Small intestine (tissue), 7 donors: ENCODE results near the gene PARVA. TPM values are rescaled to one million over a fixed set of nuclear protein-coding genes. Genes with fewer than 3 reads are reported as not detected.
A peak's percentile ranks its signal among the peaks of the same experiment; 100 is the strongest.

Experiments used
- DNase-seq, 2 donors: peaks; one replicate each; pipeline versions ENCODE4 v3.0.0 to v3.0.0-alpha.2; 2013
- FAIRE-seq: peaks from 2 replicates; lab custom pipeline; 2012; peaks lifted over from hg19 to GRCh38; lab: Jason Lieb, UNC
- H3K27ac ChIP-seq, 3 donors: one replicate each; pipeline ENCODE4 v1.5.1; 2013; ENCODE audit warnings: low read length in 2 of 3, mild to moderate bottlenecking in 2 of 3, control low read depth in 1 of 3, inconsistent platforms in 1 of 3, low read depth in 1 of 3, moderate library complexity in 1 of 3
- H3K27me3 ChIP-seq, 3 donors: one replicate each; pipeline ENCODE4 v1.6.1; 2013; ENCODE audit warnings: low read length in 3 of 3, inconsistent platforms in 1 of 3; ENCODE audit not compliant: control insufficient read depth in 3 of 3, insufficient read depth in 3 of 3
- H3K36me3 ChIP-seq, 3 donors: one replicate each; pipeline ENCODE4 v1.6.1; 2013; ENCODE audit warnings: low read length in 3 of 3, inconsistent platforms in 1 of 3, low read depth in 1 of 3, mild to moderate bottlenecking in 1 of 3, moderate library complexity in 1 of 3; ENCODE audit not compliant: control insufficient read depth in 3 of 3, insufficient read depth in 2 of 3
- H3K4me1 ChIP-seq, 3 donors: one replicate each; pipeline ENCODE4 v1.6.1; 2013; ENCODE audit warnings: low read length in 2 of 3, inconsistent platforms in 1 of 3, low read depth in 1 of 3, mild to moderate bottlenecking in 1 of 3, moderate library complexity in 1 of 3; ENCODE audit not compliant: control insufficient read depth in 3 of 3, insufficient read depth in 2 of 3
- H3K4me3 ChIP-seq, 3 donors: one replicate each; pipeline ENCODE4 v1.5.1; 2013; ENCODE audit warnings: low read length in 3 of 3, control low read depth in 1 of 3, inconsistent platforms in 1 of 3, low read depth in 1 of 3, mild to moderate bottlenecking in 1 of 3, moderate library complexity in 1 of 3
- H3K9me3 ChIP-seq, 2 donors: one replicate each; pipeline ENCODE4 v1.6.1; 2013; ENCODE audit warnings: low read depth in 1 of 2, low read length in 1 of 2; ENCODE audit not compliant: control insufficient read depth in 2 of 2, insufficient read depth in 1 of 2
- WGBS, 3 donors: extraction: QIAGEN DNeasy Blood & Tissue Kit; methylation state at CpG; one replicate each; pipeline ENCODE4 v1.1.7; 2013; 5-methylcytosine and 5-hydroxymethylcytosine counted together
- polyA plus RNA-seq, 4 donors: library from polyadenylated mRNA; stranded (reverse) in 3 of 4; unstranded in 1 of 4; fragments of 200-250 nt in 3 of 4; fragments of 120-200 nt in 1 of 4; gene quantifications; one replicate each; pipeline versions ENCODE4 v1.2.1 to v1.2.3, GENCODE V29; 2013
- donor health status: healthy with polysubstance abuse.
- donor health status: control.
- donor health status: control.
- donor health status: Bipolar disorder and iron deficiency.
- donor health status: healthy.

PARVA gene
- polyA plus RNA-seq, 4 donors: 6.5 to 22.1 (median 14.7) TPM

DNA sequence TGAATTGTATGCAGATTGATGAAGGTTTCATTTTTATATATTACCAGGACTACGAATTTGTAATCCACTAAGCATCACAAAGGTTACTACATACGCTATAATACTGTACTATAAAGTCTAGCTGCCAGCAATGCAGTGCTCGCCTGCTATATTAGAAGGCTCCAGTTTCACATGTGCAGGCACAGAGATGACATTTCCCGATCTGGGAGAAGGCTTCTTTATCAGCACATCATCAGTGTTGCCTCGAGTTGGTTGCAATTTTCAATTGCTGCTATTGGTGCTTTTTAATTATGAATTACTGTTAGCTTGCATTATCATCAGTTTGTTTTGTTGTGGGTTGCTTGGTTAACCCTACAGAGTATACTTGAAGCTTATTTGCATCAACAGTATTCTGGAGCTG, 153.6 kb downstream of the PARVA start:
- no peaks in the 10 kb centered on the region for H3K4me1 ChIP-seq
- H3K36me3 ChIP-seq: peaks cover 0 to 19% (median 0%) of the 10 kb centered on the region in 3 donors
- FAIRE-seq: no peak
- WGBS, 3 donors: 76 to 79% (median 77%) methylated on average over 5 of the region's 5 CpGs
- H3K4me3 ChIP-seq: no peak overlapping the region
- H3K9me3 ChIP-seq: no peaks in the 10 kb centered on the region
- DNase-seq: no peak
- H3K27ac ChIP-seq: no peak overlapping the region
- H3K27me3 ChIP-seq: no peaks in the 10 kb centered on the region

- no peaks in the 10 kb centered on the region for H3K9me3 ChIP-seq
- no peak overlapping the region for H3K27ac ChIP-seq
- H3K4me1 ChIP-seq: no peaks in the 10 kb centered on the region
- peaks cover 0 to 19% (median 0%) of the 10 kb centered on the region in 3 donors for H3K36me3 ChIP-seq
- no peak for DNase-seq
- no peaks in the 10 kb centered on the region for H3K27me3 ChIP-seq
- WGBS, 3 donors: 86 to 93% (median 89%) methylated on average over 3 of the region's 3 CpGs
- no peak for FAIRE-seq
- H3K4me3 ChIP-seq: no peak overlapping the region
These were observed 154.3 kb downstream of the PARVA start for GRCh38 chr11:12531681-12532080.

DNA sequence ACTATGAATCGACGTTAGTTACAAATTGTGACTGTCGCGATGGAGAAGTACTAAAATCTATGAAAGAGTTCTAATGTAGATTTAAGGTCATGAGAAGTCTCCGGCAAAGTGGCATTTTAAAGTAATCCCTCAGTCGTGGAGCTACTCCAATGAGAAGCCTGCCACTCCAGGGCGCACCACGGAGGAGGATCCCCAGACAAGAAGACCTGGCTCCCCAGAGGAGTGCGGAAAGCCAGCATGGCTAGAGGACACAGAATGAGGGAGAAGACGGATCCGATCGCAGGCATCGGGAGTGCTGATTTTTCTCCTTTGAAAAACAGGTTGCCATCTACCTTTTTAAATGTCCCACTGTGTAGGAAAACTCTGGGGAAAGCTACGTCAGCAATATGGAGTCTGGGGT, 155.2 kb downstream of the PARVA start:
- no peaks in the 10 kb centered on the region for H3K9me3 ChIP-seq
- H3K4me1 ChIP-seq: no peaks in the 10 kb centered on the region
- H3K27me3 ChIP-seq: no peaks in the 10 kb centered on the region
- DNase-seq: no peak
- H3K4me3 ChIP-seq: no peak overlapping the region
- H3K36me3 ChIP-seq: peaks cover 0 to 12% (median 0%) of the 10 kb centered on the region in 3 donors
- FAIRE-seq: no peak
- 95 to 98% (median 97%) methylated on average over 14 of the region's 14 CpGs for WGBS, 3 donors
- no peak overlapping the region for H3K27ac ChIP-seq

GRCh38 chr11:12534549-12534948, 157.2 kb downstream of the PARVA start:
- Histone ChIP-seq H3K4me3 (no peak overlapping the region), H3K27ac (no peak overlapping the region), H3K9me3 (no peaks in the 10 kb centered on the region), H3K4me1 (no peaks in the 10 kb centered on the region), H3K27me3 (no peaks in the 10 kb centered on the region), H3K36me3 (peaks cover 0 to 4% (median 0%) of the 10 kb centered on the region in 3 donors)
- 74 to 82% (median 76%) methylated on average over 2 of the region's 2 CpGs for WGBS, 3 donors
- DNase-seq: peak in 1 of 2 donors; percentile 37
- FAIRE-seq: no peak

GRCh38 chr11:12535321-12535720, 157.9 kb downstream of the PARVA start:
- no peaks in the 10 kb centered on the region for H3K27me3 ChIP-seq
- H3K4me3 ChIP-seq: no peak overlapping the region
- peaks cover 0 to 4% (median 0%) of the 10 kb centered on the region in 3 donors for H3K36me3 ChIP-seq
- H3K9me3 ChIP-seq: no peaks in the 10 kb centered on the region
- WGBS, 3 donors: 82 to 92% (median 92%) methylated on average over 3 of the region's 3 CpGs
- FAIRE-seq: no peak
- no peak overlapping the region for H3K27ac ChIP-seq
- no peak for DNase-seq
- H3K4me1 ChIP-seq: no peaks in the 10 kb centered on the region

DNA sequence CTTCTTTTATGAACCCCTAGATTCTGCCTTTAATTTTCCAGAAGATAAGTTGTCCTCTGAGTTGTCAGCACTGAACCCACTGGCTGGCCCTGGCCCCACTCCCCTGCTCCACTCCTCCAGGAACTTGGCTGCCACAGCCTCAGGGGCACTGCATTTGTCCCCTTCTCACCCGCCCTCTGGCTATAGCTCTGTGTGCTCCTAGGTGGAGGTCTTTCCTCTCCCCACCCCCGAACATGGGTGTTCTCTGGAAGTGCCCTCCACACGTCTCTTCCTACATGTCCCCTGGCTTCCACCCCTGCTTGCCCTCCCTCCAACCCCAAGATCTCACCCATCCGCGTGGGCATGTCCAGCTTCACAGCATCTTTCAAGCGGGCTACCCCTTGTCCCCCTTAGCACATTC, 159.2 kb downstream of the PARVA start:
- Histone ChIP-seq H3K27me3 (no peaks in the 10 kb centered on the region), H3K4me1 (no peaks in the 10 kb centered on the region), H3K27ac (no peak overlapping the region), H3K4me3 (no peak overlapping the region), H3K9me3 (no peaks in the 10 kb centered on the region), H3K36me3 (peaks cover 0 to 4% (median 0%) of the 10 kb centered on the region in 3 donors)
- DNase-seq (no peak), FAIRE-seq (no peak)
- 81 to 88% (median 86%) methylated on average over 6 of the region's 6 CpGs for WGBS, 3 donors

- Histone ChIP-seq H3K4me1 (no peaks in the 10 kb centered on the region), H3K27ac (no peak overlapping the region), H3K9me3 (no peaks in the 10 kb centered on the region), H3K4me3 (no peak overlapping the region), H3K27me3 (no peaks in the 10 kb centered on the region), H3K36me3 (peaks cover 0 to 3% (median 0%) of the 10 kb centered on the region in 3 donors)
- FAIRE-seq (no peak), DNase-seq (peak; percentile 22 to 34)
- WGBS, 3 donors: 74 to 92% (median 79%) methylated on average over 6 of the region's 6 CpGs
These were observed 160.5 kb downstream of the PARVA start for GRCh38 chr11:12537778-12538401.

- no peaks in the 10 kb centered on the region for H3K4me1 ChIP-seq
- 81 to 91% (median 90%) methylated on average over 3 of the region's 3 CpGs for WGBS, 3 donors
- H3K27me3 ChIP-seq: no peaks in the 10 kb centered on the region
These were observed 161.6 kb downstream of the PARVA start for GRCh38 chr11:12538889-12539421.

More at GRCh38 chr11:12538889-12539421, 161.6 kb downstream of the PARVA start:
- no peaks in the 10 kb centered on the region for H3K36me3 ChIP-seq
- FAIRE-seq (no peak), DNase-seq (no peak)
- H3K27ac ChIP-seq: peak overlapping the region in 1 of 3 donors; percentile 28
- H3K9me3 ChIP-seq: no peaks in the 10 kb centered on the region
- no peak overlapping the region for H3K4me3 ChIP-seq
